Adrenal gland (tissue), 5 donors: Measurements from ENCODE around the gene FCGR3B.

Experiments used
- CTCF ChIP-seq, 6 experiments: fragments of 450-650 bp in 4 of 6; fragments of 200-600 bp in 2 of 6; sonication (generic) in 1 of 6; IDR thresholded peaks; 1 replicate in 5 of 6; 2 replicates in 1 of 6; pipeline versions ENCODE4 v1.5.1 to v1.8.0; 2016 to 2021; ENCODE audit warnings: antibody characterized with exemption in 6 of 6, mild to moderate bottlenecking in 2 of 6, moderate library complexity in 1 of 6
- POLR2A ChIP-seq, 2 donors: fragments of 450-650 bp; IDR thresholded peaks; one replicate each; pipeline ENCODE4 v1.6.1; 2017; ENCODE audit warnings: antibody characterized with exemption in 2 of 2, mild to moderate bottlenecking in 2 of 2, moderate library complexity in 1 of 2
- donor health status: DM: no; HTN: no; CAD: no.

GRCh38 chr1:161676958-161677689 is 46.1 kb upstream of the FCGR3B start:
- TF ChIP-seq CTCF (IDR thresholded peaks at IDR 0.05) (no peak), POLR2A (IDR thresholded peaks at IDR 0.05) (no peak)
